Caco-2 (cell line): ENCODE data around the gene PTPN12. TPM values are rescaled to one million over a fixed set of nuclear protein-coding genes. Genes with fewer than 3 reads are reported as not detected.
"Not testable (repeated sequence)": the region's sequence is repeated elsewhere in the genome, so short reads cannot be mapped to it uniquely, and the experiment has no call there.

Source experiments
- BruUV-seq: library from RNA; stranded (reverse); fragments of 400-500 nt; replicated peaks from 2 replicates; lab custom pipeline; 2021; lab: Mats Ljungman, UMichigan
- CTCF ChIA-PET: fragments of 300-600 bp; sonication (Branson Sonifier 250); formaldehyde crosslinking; loops from one replicate; lab custom pipeline; 2022; ENCODE audit warnings: antibody characterized with exemption; lab: Charles Lee
- POLR2A ChIA-PET: fragments of 300-600 bp; sonication (Branson Sonifier 250); formaldehyde crosslinking; loops from one replicate; lab custom pipeline; 2022; ENCODE audit warnings: antibody characterized with exemption; lab: Charles Lee
- DNase-seq, 2 experiments: peaks; one replicate each; pipeline versions ENCODE4 v3.0.0 to v3.0.0-alpha.2; 2020 to 2022
- H3K27me3 ChIP-seq: replicated peaks from 2 replicates; pipeline ENCODE4 v1.6.0; 2011; ENCODE audit warnings: low read length; ENCODE audit not compliant: control insufficient read depth, insufficient read depth
- H3K36me3 ChIP-seq: 2 replicates; pipeline ENCODE4 v1.5.1; 2011; ENCODE audit warnings: low read length; ENCODE audit not compliant: control insufficient read depth, insufficient read depth
- H3K4me1 ChIP-seq: fragments of 250-450 bp; sonication (Bioruptor Pico); 2 replicates; pipeline ENCODE4 v1.5.1; 2020; ENCODE audit warnings: mild to moderate bottlenecking
- H3K4me3 ChIP-seq: 2 replicates; pipeline ENCODE4 v1.5.1; 2011; ENCODE audit warnings: low read depth, mild to moderate bottlenecking, control low read depth, low read length
- H3K9me3 ChIP-seq: fragments of 250-450 bp; sonication (Bioruptor Pico); 2 replicates; pipeline ENCODE4 v1.5.1; 2020; ENCODE audit warnings: mild to moderate bottlenecking, moderate library complexity
- H3K27ac Mint-ChIP-seq: one replicate; pipeline ENCODE4 v1.8.0; 2022; ENCODE audit warnings: mixed read lengths; ENCODE audit not compliant: unreplicated experiment
- H3K27me3 Mint-ChIP-seq: one replicate; pipeline ENCODE4 v1.8.0; 2022; ENCODE audit warnings: mixed read lengths; ENCODE audit not compliant: insufficient read depth, unreplicated experiment
- H3K36me3 Mint-ChIP-seq: one replicate; pipeline ENCODE4 v1.8.0; 2022; ENCODE audit warnings: mild to moderate bottlenecking, mixed read lengths; ENCODE audit not compliant: insufficient read depth, unreplicated experiment
- H3K4me1 Mint-ChIP-seq: one replicate; pipeline ENCODE4 v1.8.0; 2022; ENCODE audit warnings: low read depth, mixed read lengths; ENCODE audit not compliant: unreplicated experiment
- H3K4me3 Mint-ChIP-seq: one replicate; pipeline ENCODE4 v1.8.0; 2022; ENCODE audit warnings: mild to moderate bottlenecking, moderate library complexity, mixed read lengths; ENCODE audit not compliant: unreplicated experiment
- H3K9me3 Mint-ChIP-seq: one replicate; pipeline ENCODE4 v1.8.0; 2022; ENCODE audit warnings: mixed read lengths; ENCODE audit not compliant: unreplicated experiment
- intact Hi-C: fragments of 100-400 bp; cut with micrococcal nuclease; formaldehyde crosslinking; loops from one replicate; pipeline ENCODE4 v1.10.0; 2022; ENCODE audit not compliant: unreplicated experiment
- total RNA-seq: library from RNA; stranded (reverse); gene quantifications from 2 replicates; pipeline ENCODE4 v1.2.3, GENCODE V29; 2022
- TF ChIP-seq, protein P1 (sequence below), 2 experiments: fragments of 200-600 bp in 1 of 2; IDR thresholded peaks; 1 replicate in 1 of 2; 2 replicates in 1 of 2; pipeline versions ENCODE4 v1.5.1 to v1.8.0; 2011 to 2022; ENCODE audit warnings: antibody characterized with exemption in 1 of 2, control low read depth in 1 of 2, inconsistent platforms in 1 of 2, low read depth in 1 of 2, low read length in 1 of 2, mild to moderate bottlenecking in 1 of 2, moderate library complexity in 1 of 2; ENCODE audit not compliant: insufficient read depth in 1 of 2, severe bottlenecking in 1 of 2, unreplicated experiment in 1 of 2

The PTPN12 gene
- total RNA-seq, 1 experiment from 2014 or later = 67.1 TPM

DNA sequence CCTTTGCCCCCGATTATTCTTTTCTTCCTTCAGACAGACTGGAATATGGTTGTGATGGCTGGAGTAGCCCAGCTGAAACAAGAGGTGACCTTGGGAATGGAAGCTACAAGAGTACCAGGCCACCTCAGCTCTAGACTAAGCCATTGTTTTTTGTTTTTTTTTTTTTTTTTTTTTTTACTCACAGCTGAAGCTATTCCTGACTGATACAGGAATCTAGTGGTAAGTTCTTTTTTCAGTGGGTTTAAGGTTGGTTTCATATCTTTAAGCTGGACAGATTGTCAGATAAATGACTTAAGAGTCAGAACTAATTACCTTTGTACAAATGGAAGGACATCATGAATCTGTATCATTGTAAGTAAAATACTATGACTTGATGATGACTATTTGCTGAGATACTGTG is 30.2 kb upstream of the PTPN12 start:
- intact Hi-C loops = no loop called here
- TF ChIP-seq, protein P1, sequence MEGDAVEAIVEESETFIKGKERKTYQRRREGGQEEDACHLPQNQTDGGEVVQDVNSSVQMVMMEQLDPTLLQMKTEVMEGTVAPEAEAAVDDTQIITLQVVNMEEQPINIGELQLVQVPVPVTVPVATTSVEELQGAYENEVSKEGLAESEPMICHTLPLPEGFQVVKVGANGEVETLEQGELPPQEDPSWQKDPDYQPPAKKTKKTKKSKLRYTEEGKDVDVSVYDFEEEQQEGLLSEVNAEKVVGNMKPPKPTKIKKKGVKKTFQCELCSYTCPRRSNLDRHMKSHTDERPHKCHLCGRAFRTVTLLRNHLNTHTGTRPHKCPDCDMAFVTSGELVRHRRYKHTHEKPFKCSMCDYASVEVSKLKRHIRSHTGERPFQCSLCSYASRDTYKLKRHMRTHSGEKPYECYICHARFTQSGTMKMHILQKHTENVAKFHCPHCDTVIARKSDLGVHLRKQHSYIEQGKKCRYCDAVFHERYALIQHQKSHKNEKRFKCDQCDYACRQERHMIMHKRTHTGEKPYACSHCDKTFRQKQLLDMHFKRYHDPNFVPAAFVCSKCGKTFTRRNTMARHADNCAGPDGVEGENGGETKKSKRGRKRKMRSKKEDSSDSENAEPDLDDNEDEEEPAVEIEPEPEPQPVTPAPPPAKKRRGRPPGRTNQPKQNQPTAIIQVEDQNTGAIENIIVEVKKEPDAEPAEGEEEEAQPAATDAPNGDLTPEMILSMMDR (IDR thresholded peaks at IDR 0.05; ENCODE audit: insufficient read depth in 1 of 2, low read depth in 1 of 2, low read length in 1 of 2, severe bottlenecking in 1 of 2, unreplicated experiment in 1 of 2) = no peak
- H3K4me1 ChIP-seq = no peaks in the 10 kb centered on the region
- ChIA-PET POLR2A (no interaction called here), CTCF (no interaction called here)
- H3K9me3 ChIP-seq = 0 out of 2 replicates have a peak, but pooled peaks cover 4% of the 10 kb centered on the region
- H3K27ac Mint-ChIP-seq = no peak overlapping the region
- BruUV-seq = no TSS peak
- H3K9me3 Mint-ChIP-seq = no peaks in the 10 kb centered on the region
- DNase-seq = no peak
- H3K36me3 Mint-ChIP-seq = no peaks in the 10 kb centered on the region
- H3K4me3 Mint-ChIP-seq = no peak overlapping the region
- H3K36me3 ChIP-seq = no peaks in the 10 kb centered on the region
- no peak overlapping the region for H3K4me3 ChIP-seq
- no peaks in the 10 kb centered on the region for H3K27me3 Mint-ChIP-seq
- no peaks in the 10 kb centered on the region for H3K4me1 Mint-ChIP-seq
- no peaks in the 10 kb centered on the region for H3K27me3 ChIP-seq

DNA sequence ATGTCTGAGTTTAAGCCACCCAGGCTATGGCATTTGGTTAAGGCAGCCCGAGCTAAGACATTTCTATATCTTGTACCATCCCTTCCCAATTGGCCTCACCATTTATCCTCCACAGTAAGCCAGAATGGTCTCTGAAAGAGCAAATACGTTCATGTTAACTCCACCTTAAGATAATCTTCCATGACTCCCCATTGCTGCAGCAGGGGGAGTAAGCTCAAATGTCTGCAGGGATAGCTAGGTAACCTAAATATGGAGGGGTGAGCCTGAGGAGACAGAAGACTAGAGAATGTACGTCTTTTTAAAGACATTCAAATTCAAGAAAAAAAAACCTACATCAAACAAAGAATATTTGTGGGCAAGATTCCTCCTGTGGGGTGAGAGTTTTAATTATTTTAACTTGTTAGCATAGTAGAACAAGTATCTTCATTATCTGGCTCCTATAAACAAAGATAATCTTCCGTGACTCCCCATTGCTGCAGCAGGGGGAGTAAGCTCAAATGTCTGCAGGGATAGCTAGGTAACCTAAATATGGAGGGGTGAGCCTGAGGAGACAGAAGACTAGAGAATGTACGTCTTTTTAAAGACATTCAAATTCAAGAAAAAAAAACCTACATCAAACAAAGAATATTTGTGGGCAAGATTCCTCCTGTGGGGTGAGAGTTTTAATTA is 24.0 kb upstream of the PTPN12 start:
- H3K36me3 ChIP-seq, H3K27me3 Mint-ChIP-seq, POLR2A ChIA-PET, H3K4me3 Mint-ChIP-seq, DNase-seq, BruUV-seq, H3K36me3 Mint-ChIP-seq, H3K9me3 Mint-ChIP-seq, H3K4me1 Mint-ChIP-seq, intact Hi-C loops, H3K9me3 ChIP-seq, H3K27me3 ChIP-seq, CTCF ChIA-PET, H3K27ac Mint-ChIP-seq, H3K4me3 ChIP-seq, H3K4me1 ChIP-seq: not testable (repeated sequence)

DNA sequence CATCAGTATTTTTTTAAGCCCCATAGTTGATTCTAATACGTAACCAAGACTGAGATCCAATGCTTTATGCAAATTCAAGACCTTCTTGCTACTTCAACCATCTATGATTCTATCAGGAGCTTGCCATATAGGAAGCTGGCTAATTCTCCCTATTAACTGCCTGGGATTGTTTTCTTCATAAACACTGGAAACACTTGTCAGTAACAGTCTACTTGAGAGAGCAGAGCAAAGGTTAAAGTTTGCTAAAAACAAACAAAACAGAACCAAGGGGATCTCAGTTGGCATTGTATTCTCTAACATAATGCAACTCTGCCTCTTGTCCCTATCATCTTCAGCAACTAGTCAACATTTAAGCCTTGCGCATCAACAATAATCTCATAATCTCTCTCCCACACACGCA is 21.0 kb upstream of the PTPN12 start:
- H3K4me3 Mint-ChIP-seq = no peak overlapping the region
- Histone ChIP-seq H3K27me3 (no peaks in the 10 kb centered on the region), H3K4me1 (peaks cover 9% of the 10 kb centered on the region; the same call in 1 of the 2 replicates), H3K9me3 (no peaks in the 10 kb centered on the region), H3K36me3 (no peaks in the 10 kb centered on the region), H3K4me3 (no peak overlapping the region)
- H3K9me3 Mint-ChIP-seq = no peaks in the 10 kb centered on the region
- H3K27me3 Mint-ChIP-seq = no peaks in the 10 kb centered on the region
- peaks cover 8% of the 10 kb centered on the region for H3K4me1 Mint-ChIP-seq
- intact Hi-C loops = no loop called here
- ChIA-PET CTCF (no interaction called here), POLR2A (no interaction called here)
- no peak for DNase-seq
- TF ChIP-seq, protein P1 (IDR thresholded peaks at IDR 0.05; ENCODE audit: insufficient read depth in 1 of 2, low read depth in 1 of 2, low read length in 1 of 2, severe bottlenecking in 1 of 2, unreplicated experiment in 1 of 2) = no peak
- no peak overlapping the region for H3K27ac Mint-ChIP-seq
- BruUV-seq = no TSS peak
- H3K36me3 Mint-ChIP-seq = no peaks in the 10 kb centered on the region
